ENCODE measurements around the gene MEGF6.

The MEGF6 gene

GRCh38 chr1:3450983-3451382, 160.3 kb downstream of the MEGF6 start:
- TF ChIP-seq ZC3H10 (CRISPR knock-in tag; IDR thresholded peaks at IDR 0.05) (no peak), TOX (CRISPR knock-in tag; IDR thresholded peaks at IDR 0.05; ENCODE audit: borderline replicate concordance) (no peak), CSRNP3 (CRISPR knock-in tag; IDR thresholded peaks at IDR 0.05) (no peak), PPARA (CRISPR knock-in tag; IDR thresholded peaks at IDR 0.05; ENCODE audit: borderline replicate concordance) (no peak), ZNF8 (CRISPR knock-in tag; IDR thresholded peaks at IDR 0.05) (no peak), SNAI2 (CRISPR knock-in tag; IDR thresholded peaks at IDR 0.05) (no peak), ISL1 (CRISPR knock-in tag; IDR thresholded peaks at IDR 0.05) (no peak), BACH2 (CRISPR knock-in tag; IDR thresholded peaks at IDR 0.05; ENCODE audit: borderline replicate concordance) (no peak), ZNF565 (CRISPR knock-in tag; conservative IDR thresholded peaks at IDR 0.05; ENCODE audit: low read depth) (no peak), ZFP3 (CRISPR knock-in tag; IDR thresholded peaks at IDR 0.05) (no peak), ARNTL (CRISPR knock-in tag; IDR thresholded peaks at IDR 0.05; ENCODE audit: borderline replicate concordance, low read depth) (no peak), RARB (CRISPR knock-in tag; IDR thresholded peaks at IDR 0.05) (no peak), ESRRG (CRISPR knock-in tag; IDR thresholded peaks at IDR 0.05) (no peak), ZNF70 (CRISPR knock-in tag; IDR thresholded peaks at IDR 0.05) (no peak), CSDC2 (CRISPR knock-in tag; IDR thresholded peaks at IDR 0.05) (no peak), OSR1 (CRISPR knock-in tag; IDR thresholded peaks at IDR 0.05) (no peak), GLIS3 (CRISPR knock-in tag; IDR thresholded peaks at IDR 0.05) (no peak), POU6F1 (CRISPR knock-in tag; IDR thresholded peaks at IDR 0.05; ENCODE audit: borderline replicate concordance, low read depth) (no peak)
- TF ChIP-seq, protein P1, sequence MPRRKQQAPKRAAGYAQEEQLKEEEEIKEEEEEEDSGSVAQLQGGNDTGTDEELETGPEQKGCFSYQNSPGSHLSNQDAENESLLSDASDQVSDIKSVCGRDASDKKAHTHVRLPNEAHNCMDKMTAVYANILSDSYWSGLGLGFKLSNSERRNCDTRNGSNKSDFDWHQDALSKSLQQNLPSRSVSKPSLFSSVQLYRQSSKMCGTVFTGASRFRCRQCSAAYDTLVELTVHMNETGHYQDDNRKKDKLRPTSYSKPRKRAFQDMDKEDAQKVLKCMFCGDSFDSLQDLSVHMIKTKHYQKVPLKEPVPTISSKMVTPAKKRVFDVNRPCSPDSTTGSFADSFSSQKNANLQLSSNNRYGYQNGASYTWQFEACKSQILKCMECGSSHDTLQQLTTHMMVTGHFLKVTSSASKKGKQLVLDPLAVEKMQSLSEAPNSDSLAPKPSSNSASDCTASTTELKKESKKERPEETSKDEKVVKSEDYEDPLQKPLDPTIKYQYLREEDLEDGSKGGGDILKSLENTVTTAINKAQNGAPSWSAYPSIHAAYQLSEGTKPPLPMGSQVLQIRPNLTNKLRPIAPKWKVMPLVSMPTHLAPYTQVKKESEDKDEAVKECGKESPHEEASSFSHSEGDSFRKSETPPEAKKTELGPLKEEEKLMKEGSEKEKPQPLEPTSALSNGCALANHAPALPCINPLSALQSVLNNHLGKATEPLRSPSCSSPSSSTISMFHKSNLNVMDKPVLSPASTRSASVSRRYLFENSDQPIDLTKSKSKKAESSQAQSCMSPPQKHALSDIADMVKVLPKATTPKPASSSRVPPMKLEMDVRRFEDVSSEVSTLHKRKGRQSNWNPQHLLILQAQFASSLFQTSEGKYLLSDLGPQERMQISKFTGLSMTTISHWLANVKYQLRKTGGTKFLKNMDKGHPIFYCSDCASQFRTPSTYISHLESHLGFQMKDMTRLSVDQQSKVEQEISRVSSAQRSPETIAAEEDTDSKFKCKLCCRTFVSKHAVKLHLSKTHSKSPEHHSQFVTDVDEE (CRISPR knock-in tag; IDR thresholded peaks at IDR 0.05), result no peak
- TF ChIP-seq, protein P2, sequence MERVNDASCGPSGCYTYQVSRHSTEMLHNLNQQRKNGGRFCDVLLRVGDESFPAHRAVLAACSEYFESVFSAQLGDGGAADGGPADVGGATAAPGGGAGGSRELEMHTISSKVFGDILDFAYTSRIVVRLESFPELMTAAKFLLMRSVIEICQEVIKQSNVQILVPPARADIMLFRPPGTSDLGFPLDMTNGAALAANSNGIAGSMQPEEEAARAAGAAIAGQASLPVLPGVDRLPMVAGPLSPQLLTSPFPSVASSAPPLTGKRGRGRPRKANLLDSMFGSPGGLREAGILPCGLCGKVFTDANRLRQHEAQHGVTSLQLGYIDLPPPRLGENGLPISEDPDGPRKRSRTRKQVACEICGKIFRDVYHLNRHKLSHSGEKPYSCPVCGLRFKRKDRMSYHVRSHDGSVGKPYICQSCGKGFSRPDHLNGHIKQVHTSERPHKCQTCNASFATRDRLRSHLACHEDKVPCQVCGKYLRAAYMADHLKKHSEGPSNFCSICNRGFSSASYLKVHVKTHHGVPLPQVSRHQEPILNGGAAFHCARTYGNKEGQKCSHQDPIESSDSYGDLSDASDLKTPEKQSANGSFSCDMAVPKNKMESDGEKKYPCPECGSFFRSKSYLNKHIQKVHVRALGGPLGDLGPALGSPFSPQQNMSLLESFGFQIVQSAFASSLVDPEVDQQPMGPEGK (CRISPR knock-in tag; IDR thresholded peaks at IDR 0.05; ENCODE audit: borderline replicate concordance), result no peak
- no peak for ATAC-seq

GRCh38 chr1:3450202-3450863, 161.0 kb downstream of the MEGF6 start:
- TF ChIP-seq CREB5 (CRISPR knock-in tag; IDR thresholded peaks at IDR 0.05; ENCODE audit: low read depth) (no peak), ZFP3 (CRISPR knock-in tag; IDR thresholded peaks at IDR 0.05) (no peak), GLIS3 (CRISPR knock-in tag; IDR thresholded peaks at IDR 0.05) (no peak), BACH2 (CRISPR knock-in tag; IDR thresholded peaks at IDR 0.05; ENCODE audit: borderline replicate concordance) (no peak), TOX (CRISPR knock-in tag; IDR thresholded peaks at IDR 0.05; ENCODE audit: borderline replicate concordance) (no peak), SNAI2 (CRISPR knock-in tag; IDR thresholded peaks at IDR 0.05) (no peak)
- no peak for ATAC-seq

GRCh38 chr1:3444736-3445135, 166.6 kb downstream of the MEGF6 start:
- no peak for ATAC-seq
- TF ChIP-seq ZNF565 (CRISPR knock-in tag; conservative IDR thresholded peaks at IDR 0.05; ENCODE audit: low read depth), result no peak
- TF ChIP-seq, protein P1 (CRISPR knock-in tag; IDR thresholded peaks at IDR 0.05), result no peak
- TF ChIP-seq POU6F1 (CRISPR knock-in tag; IDR thresholded peaks at IDR 0.05; ENCODE audit: borderline replicate concordance, low read depth), result no peak
- TF ChIP-seq BACH2 (CRISPR knock-in tag; IDR thresholded peaks at IDR 0.05; ENCODE audit: borderline replicate concordance), result no peak
- TF ChIP-seq ZNF70 (CRISPR knock-in tag; IDR thresholded peaks at IDR 0.05), result no peak
- no peak for TF ChIP-seq ESRRG (CRISPR knock-in tag; IDR thresholded peaks at IDR 0.05)
- no peak for TF ChIP-seq ISL1 (CRISPR knock-in tag; IDR thresholded peaks at IDR 0.05)
- no peak for TF ChIP-seq ARNTL (CRISPR knock-in tag; IDR thresholded peaks at IDR 0.05; ENCODE audit: borderline replicate concordance, low read depth)
- no peak for TF ChIP-seq ZFP3 (CRISPR knock-in tag; IDR thresholded peaks at IDR 0.05)
- TF ChIP-seq TOX (CRISPR knock-in tag; IDR thresholded peaks at IDR 0.05; ENCODE audit: borderline replicate concordance), result no peak
- no peak for TF ChIP-seq PPARA (CRISPR knock-in tag; IDR thresholded peaks at IDR 0.05; ENCODE audit: borderline replicate concordance)
- TF ChIP-seq ZFP30 (CRISPR knock-in tag; IDR thresholded peaks at IDR 0.05), result no peak
- no peak for TF ChIP-seq TCF4 (CRISPR knock-in tag; IDR thresholded peaks at IDR 0.05; ENCODE audit: borderline replicate concordance)

All from SK-N-SH treated with all-trans-retinoic acid at 6 μM for 48 hours (cell line).